NCI-H1092 (cell line): ENCODE data around the gene PITPNM3.

Experiments
- DNase-seq: peaks from one replicate; lab custom pipeline; 2025; lab: John Stamatoyannopoulos, UW

The PITPNM3 gene

DNA sequence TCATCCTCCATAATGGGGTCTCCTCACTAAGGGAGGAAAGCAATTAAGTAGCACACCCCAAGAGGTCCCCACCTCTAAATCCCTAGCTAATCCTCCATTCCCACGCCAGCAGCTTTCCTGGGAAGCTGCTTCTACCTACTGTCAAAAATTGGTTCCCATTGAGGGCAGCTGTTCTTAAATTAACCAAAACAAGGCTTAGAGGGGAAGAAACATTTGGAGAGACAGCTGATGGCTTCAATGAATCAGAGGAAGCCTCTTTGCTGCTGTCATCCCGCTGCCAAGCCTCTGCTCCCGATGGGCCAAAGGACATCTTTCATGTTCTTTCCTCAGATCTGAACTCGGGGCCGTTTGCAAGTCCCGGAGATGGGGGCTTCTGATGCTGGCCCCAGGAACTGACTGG, 148.1 kb downstream of the PITPNM3 start:
- DNase-seq, result no peak

DNA sequence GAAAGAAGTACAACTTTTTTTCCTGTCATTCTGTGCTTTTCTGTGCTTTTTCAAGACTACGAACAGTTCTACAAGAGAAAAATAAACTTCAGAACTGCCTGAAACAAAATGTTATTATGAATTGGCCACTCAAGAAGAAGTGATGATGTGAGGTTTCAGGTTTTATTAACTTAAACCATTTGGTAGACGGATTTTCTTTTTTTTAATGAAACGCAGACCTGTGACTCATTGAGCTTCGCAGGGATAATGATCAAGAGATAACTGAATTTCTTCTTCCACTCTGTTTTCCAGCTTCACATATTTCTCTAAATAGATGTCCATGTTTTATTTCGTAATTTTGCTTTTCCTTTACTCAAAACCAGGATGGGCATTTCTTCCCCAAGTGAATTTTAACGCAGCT, 154.1 kb downstream of the PITPNM3 start:
- no peak for DNase-seq
